Measurements from ENCODE around the gene DPY30.

The DPY30 gene

GRCh38 chr2:32009516-32010256 is 29.9 kb downstream of the DPY30 start:
- no peak for FAIRE-seq

DNA sequence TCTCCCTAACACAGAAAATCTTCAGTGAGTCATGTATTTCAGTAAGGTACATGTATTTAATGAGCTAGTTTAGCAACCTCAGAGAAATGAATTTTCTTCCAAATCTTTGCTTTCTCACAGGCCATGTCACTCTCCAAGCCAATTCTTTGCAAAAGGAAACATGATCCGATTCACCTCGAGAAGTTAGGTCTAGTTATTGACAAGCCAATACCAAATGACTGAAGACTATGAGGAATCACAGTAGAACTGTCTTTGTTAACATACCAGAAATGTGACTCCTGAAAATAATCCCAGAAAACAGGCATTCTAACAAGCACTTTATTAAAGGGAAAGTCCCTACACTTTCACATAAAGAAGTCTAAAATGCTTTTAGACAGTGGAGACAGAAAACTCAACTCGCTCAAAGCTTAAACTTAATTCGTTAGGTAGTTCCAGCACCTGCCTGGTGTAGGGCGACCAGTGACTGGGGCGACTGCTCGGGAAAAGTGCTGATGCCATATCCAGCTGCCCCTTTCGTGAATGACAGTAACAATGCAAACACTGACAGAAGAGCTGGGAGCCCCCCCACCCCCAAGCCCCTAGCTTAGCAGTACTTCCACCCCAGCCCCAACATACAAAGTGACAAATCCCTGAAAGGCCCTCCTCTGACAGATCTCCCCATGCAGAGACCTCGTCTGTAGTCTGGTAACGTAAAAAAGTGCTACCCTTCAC is 30.6 kb downstream of the DPY30 start:
- FAIRE-seq, result no peak

- FAIRE-seq, result no peak
These were observed 32.5 kb downstream of the DPY30 start for GRCh38 chr2:32007121-32007391.

GRCh38 chr2:32005371-32005976 is 34.1 kb downstream of the DPY30 start:
- no peak for FAIRE-seq

DNA sequence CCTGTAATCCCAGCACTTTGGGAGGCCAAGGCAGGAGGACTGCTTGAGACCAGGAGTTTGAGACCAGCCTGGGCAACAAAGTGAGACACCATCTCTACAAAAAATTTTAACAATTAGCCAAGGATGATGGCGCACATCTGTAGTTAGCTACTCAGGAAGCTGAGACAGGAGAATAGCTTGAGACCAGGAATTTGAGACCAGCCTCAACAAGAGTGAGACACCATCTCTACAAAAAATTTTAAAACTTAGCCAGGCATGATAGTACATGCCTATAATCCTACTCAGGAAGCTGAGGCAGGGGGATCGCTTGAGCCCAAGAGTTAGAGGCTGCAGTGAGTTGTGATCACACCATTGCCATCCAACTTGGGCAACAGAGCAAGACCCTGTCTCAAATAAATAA is 35.8 kb downstream of the DPY30 start:
- FAIRE-seq, result no peak

DNA sequence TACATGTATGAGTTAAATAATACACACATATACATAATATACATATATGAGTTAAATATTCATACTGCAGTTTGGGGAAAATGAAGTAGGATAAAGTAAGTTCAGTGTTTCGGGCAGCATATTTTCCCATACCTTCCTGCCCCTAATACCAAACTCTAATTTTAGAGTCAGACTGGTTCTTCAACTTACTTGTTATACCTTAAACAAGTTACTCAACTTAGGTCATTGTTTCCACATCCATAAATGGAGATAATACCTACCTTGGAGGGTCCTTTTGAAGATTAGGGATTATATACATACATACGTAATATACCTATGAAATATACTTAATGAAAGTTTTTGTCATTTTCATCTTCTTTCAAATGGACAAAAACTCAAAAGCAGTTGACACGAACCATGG is 37.2 kb downstream of the DPY30 start:
- no peak for FAIRE-seq

- FAIRE-seq, result no peak
These were observed 40.2 kb downstream of the DPY30 start for GRCh38 chr2:31999438-31999837.

DNA sequence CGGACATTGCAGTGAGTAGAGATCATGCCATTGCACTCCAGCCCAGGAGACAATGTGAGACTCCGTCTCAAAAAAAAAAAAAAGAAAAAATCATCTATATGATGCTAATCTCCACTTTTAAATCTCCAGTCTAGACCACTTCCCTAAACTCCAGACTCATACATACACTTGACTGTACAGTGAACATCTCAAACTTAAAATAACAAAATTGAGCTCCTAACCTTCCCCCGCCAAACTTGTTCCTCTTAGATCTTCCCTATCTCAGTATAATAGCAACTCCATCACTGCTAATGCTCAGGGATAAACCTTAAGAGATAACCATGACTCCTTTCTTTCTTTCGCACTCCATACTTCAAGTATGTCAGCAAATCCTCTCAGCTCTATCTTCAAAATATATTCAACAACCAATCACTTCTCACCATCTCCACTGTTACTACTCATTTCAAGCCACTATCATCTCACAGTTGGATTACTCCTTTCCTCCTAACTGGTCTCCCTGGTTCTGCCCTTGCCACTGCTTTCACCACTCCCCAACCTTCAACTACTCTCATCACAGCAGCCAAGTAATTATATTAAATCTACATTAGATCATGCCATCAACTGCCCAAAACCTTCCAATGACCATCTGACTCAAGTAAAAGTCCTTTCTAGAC is 40.7 kb downstream of the DPY30 start:
- FAIRE-seq, result no peak

DNA sequence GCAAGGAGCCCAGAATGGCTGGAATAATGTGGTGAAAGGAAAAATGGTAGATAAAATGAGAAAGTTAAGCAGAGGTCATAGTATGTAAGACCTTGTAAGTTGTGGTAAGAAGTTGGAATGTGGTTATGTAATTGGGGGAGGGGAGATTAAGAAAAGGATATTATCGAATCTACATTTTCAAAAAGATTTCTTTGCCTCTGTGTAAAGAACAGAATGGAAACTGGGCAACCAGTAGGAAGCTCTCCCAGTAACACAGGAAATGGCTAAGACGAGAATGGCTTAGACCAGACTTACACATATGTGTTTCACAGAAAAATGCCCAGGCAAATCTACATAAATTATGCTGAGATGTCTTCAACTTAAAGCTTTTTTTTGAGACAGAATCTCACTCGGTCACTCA is 42.0 kb downstream of the DPY30 start:
- FAIRE-seq, result no peak

DNA sequence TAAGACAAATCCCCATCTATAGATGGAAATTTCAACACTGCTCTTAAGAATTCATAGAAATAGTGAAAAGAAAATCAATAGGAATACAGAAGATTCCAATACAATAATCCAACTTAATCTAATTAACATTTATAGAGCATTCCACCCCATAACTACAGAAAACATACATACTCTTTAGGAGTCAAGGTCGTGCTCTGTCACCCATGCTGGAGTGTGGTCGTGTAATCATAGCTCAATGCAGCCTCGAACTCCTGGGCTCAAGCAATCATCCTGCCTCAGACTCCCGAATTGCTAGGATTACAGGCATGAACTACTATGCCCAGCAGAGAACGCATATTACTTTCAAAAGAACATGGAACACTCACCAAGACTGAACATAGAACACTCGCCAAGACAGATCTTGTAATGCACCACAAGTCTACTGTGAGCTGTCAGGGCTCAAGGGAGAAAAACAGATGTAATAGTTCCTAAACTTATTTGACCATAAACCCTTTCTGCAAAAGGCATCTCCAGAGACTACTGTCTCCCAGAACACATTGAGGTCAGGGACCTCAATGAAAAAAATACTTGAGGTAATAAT is 42.9 kb downstream of the DPY30 start:
- no peak for FAIRE-seq

DNA sequence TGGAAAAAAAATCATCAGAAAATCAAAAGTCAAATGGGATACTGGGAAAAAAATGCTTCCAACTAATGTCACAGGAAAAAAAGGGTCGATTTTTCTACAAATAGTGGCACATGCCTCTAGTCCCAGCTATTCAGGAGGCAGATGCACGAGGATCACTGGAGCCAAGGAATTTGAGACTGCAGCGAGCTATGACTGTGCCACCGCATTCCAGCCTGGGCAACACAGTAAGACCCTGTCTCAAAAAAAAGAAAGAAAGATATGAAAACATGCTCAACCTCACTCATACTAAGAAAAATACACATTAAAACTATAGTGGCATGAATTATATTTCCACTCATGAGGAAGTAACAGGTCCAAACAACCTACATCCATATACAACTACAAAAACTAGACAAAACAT is 46.7 kb downstream of the DPY30 start:
- no peak for FAIRE-seq

DNA sequence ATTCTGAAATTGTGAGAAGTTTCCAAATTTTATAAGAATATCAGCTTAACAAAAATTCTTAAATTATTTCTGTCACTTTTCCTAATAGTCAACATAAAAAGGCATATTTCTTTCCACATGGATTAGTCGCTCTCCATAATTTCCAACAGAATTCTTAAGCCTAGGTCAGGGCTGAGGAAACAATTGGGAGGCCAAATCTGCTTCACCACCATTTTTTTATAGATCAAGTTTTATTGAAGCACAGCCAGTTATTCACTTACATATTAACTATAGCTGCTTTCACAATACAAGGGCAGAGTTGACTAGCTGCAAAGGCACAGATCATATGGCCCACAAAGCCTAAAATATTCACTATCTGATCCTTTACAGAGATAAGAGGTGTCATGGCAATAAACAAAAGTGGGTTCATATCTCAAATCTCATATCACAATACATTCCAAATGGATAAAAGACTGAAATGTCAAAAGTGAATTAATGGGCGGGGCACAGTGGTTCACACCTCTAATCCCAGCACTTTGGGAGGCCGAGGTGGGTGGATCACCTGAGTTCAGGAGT is 47.5 kb downstream of the DPY30 start:
- FAIRE-seq, result no peak

DNA sequence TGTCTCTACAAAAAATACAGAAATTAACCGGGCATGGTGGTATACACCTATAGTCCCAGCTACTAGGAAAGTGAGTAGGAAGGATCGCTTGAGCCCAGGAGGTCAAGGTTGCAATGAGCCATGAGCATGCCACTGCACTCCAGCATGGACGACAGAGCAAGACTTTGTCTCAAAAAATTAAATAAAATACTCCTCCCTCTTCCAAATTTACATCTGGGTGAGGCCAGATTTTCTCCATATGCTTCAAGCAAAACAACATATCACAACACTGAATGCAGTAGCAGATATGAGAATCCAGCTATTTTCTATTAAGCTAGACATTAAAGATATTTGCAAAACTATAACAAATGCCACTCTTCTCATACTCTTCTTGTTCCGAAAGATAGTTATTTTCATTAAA is 49.7 kb downstream of the DPY30 start:
- no peak for FAIRE-seq

GRCh38 chr2:31987454-31988220 is 52.0 kb downstream of the DPY30 start:
- peak; percentile 65 for FAIRE-seq

- FAIRE-seq, result no peak
These were observed 52.7 kb downstream of the DPY30 start for GRCh38 chr2:31986906-31987305.

DNA sequence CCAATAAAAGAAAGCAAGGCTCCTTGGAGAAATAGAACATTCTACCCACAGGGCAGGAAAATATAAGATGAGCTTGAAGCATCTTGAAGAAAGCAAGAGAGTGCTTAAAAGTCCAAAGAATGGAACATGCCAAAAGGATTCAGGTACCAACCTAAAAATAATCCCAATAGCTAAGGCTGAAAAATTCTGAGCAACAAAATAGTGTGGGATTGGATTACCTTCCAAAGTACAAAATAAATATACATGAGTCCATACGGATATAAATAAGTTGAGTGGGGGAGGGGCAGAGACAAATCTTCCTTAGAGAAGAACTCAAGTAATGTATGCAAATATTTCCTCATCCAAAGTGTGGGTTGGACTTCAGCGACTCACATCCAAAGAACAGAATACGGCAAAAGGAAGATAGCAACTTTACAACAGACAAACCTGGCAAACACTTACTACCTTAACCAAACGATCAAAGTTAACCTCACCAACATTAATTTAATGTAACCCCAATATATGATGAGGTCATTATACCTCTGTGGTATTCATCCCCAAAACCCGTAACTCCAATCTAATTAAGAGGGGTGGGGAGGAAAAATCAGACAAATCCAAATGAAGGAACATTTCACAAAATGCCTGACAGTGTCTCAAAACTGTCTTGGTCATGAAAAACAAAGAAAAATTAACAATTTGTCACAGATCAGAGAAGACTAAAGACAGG is 55.7 kb downstream of the DPY30 start:
- no peak for FAIRE-seq

- peak; percentile 91 for FAIRE-seq
These were observed 58.8 kb downstream of the DPY30 start for GRCh38 chr2:31980674-31981356.

GRCh38 chr2:31979956-31980355 is 59.6 kb downstream of the DPY30 start:
- FAIRE-seq, result peak; percentile 73

DNA sequence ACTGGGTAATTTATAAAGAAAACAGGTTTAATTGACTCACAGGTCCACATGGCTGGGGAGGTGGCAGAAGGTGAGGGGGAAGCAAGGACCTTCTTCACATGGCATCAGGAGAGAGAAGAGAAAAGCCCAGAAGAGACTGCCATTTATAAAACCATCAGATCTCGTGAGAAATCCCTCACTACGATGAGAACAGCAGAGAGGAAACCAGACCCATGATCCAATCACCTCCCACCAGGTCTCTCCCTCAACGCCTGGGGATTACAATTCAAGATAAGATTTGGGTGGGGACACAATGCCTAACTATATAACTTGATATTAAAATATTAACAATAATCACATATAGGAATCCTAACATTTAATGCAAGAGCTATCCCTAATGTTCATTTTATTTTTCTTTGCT is 60.6 kb downstream of the DPY30 start:
- no peak for FAIRE-seq

DNA sequence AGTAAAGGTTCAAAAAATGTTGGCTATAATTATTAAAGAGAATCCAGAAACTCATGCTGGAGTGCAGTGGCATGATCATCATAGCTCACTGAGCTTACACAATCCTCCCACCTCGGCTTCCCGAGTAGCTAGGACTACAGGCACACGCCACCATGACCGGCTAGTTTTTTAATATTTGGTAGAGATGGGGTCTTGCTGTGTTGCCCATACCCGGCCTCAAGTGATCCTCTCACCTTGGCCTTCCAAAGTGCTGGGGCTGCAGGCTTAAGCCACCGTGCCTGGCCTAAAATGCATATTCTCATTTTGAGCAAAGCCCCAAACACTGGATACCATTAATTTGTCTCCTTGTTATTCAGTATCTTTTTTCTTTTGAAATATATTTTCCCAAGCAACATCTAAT is 61.2 kb downstream of the DPY30 start:
- no peak for FAIRE-seq

Measured in islet of Langerhans (tissue), 1 donor.